HG03139 (cell line): ENCODE results near the gene ARHGAP33.

Experiments
- ATAC-seq: cut with Tn5 transposase; IDR thresholded peaks from one replicate; pipeline ENCODE4 v1.9.1; 2021; ENCODE audit not compliant: unreplicated experiment

ARHGAP33 gene

GRCh38 chr19:35776102-35776788, 881 bp downstream of the ARHGAP33 start:
- ATAC-seq = no peak

GRCh38 chr19:35777086-35777841, 1.9 kb downstream of the ARHGAP33 start:
- no peak for ATAC-seq

GRCh38 chr19:35777961-35778360, 2.6 kb downstream of the ARHGAP33 start:
- no peak for ATAC-seq

- no peak for ATAC-seq
Measured at GRCh38 chr19:35779033-35779432, 3.7 kb downstream of the ARHGAP33 start.

GRCh38 chr19:35780058-35780457, 4.7 kb downstream of the ARHGAP33 start:
- no peak for ATAC-seq

- no peak for ATAC-seq
Measured at GRCh38 chr19:35780717-35781116, 5.4 kb downstream of the ARHGAP33 start.

GRCh38 chr19:35781650-35782049, 6.3 kb downstream of the ARHGAP33 start:
- ATAC-seq = no peak

GRCh38 chr19:35782589-35782988, 7.2 kb downstream of the ARHGAP33 start:
- ATAC-seq = no peak

- no peak for ATAC-seq
Measured at GRCh38 chr19:35783469-35784434, 8.4 kb downstream of the ARHGAP33 start.

- no peak for ATAC-seq
Measured at GRCh38 chr19:35784503-35785338, 9.4 kb downstream of the ARHGAP33 start.

- ATAC-seq = no peak
Measured at GRCh38 chr19:35785339-35785627, 9.9 kb downstream of the ARHGAP33 start.

GRCh38 chr19:35786299-35787160, 11.2 kb downstream of the ARHGAP33 start:
- no peak for ATAC-seq

- ATAC-seq = no peak
Measured at GRCh38 chr19:35787227-35787799, 11.9 kb downstream of the ARHGAP33 start.

- no peak for ATAC-seq
Measured at GRCh38 chr19:35788205-35788960, 13.0 kb downstream of the ARHGAP33 start.

- no peak for ATAC-seq
Measured at GRCh38 chr19:35789195-35789977, 14.0 kb downstream of the ARHGAP33 start.

- ATAC-seq = no peak
Measured at GRCh38 chr19:35789978-35790944, 14.9 kb downstream of the ARHGAP33 start.
